GM13976 (cell line): ENCODE measurements around the gene CRACDL.

Source experiments
- DNase-seq: peaks from one replicate; pipeline ENCODE4 v3.0.0; 2012; ENCODE audit warnings: low spot score
- in situ Hi-C: fragments of 300-500 bp; cut with MboI; formaldehyde crosslinking; loops from one replicate; pipeline ENCODE4 v1.12.0; 2022; ENCODE audit warnings: low sequenced_read_pairs, mixed read lengths, inconsistent platforms; ENCODE audit not compliant: unreplicated experiment
- TF ChIP-seq, protein P1 (sequence below): IDR thresholded peaks from 2 replicates; pipeline ENCODE4 v1.5.1; 2012; ENCODE audit warnings: borderline replicate concordance, mild to moderate bottlenecking; ENCODE audit not compliant: insufficient read depth; ENCODE audit errors: extremely low read depth, missing control alignments, control extremely low read depth

The CRACDL gene

DNA sequence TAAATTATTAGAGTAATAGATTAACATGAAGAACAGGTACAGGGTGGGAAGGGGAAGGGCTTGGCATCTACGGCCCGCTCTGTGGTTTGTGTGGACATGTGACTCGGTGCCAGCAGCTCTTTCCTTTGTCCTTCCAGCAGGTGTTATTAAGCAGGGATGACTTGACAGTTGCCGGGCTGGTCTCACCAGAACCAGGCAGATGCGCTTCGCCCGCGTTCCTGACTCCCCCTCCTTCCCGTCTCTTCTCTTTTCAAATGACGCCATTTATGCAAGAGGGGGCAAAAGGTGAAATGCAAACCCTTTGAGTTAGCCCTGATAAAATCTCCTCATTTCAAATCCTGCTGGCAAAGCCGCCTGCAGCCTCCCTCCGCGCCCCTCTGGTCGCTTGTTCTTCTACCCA lies 166.2 kb downstream of the CRACDL start:
- TF ChIP-seq, protein P1, sequence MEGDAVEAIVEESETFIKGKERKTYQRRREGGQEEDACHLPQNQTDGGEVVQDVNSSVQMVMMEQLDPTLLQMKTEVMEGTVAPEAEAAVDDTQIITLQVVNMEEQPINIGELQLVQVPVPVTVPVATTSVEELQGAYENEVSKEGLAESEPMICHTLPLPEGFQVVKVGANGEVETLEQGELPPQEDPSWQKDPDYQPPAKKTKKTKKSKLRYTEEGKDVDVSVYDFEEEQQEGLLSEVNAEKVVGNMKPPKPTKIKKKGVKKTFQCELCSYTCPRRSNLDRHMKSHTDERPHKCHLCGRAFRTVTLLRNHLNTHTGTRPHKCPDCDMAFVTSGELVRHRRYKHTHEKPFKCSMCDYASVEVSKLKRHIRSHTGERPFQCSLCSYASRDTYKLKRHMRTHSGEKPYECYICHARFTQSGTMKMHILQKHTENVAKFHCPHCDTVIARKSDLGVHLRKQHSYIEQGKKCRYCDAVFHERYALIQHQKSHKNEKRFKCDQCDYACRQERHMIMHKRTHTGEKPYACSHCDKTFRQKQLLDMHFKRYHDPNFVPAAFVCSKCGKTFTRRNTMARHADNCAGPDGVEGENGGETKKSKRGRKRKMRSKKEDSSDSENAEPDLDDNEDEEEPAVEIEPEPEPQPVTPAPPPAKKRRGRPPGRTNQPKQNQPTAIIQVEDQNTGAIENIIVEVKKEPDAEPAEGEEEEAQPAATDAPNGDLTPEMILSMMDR, result no peak
- in situ Hi-C loops, result no loop called here
- DNase-seq, result no peak

DNA sequence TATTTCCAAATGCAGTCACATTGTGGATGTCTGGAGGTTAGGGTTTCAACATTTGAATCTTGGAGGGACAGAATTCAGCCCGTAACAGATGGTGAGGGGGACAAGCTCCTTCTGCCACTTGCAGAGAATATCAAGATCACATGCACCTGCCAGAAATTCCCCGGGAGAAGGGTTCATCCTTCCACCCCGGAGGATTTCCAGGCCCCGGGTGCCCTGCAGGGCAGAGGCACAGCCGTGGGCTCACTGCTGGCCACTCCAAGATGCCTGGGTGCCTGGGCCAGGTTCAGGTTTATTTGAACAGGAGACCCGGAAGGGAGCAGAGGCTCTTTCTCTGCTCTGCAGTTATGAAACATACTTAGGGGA lies 166.9 kb downstream of the CRACDL start:
- in situ Hi-C loops, result no loop called here
- TF ChIP-seq, protein P1, result no peak
- no peak for DNase-seq

DNA sequence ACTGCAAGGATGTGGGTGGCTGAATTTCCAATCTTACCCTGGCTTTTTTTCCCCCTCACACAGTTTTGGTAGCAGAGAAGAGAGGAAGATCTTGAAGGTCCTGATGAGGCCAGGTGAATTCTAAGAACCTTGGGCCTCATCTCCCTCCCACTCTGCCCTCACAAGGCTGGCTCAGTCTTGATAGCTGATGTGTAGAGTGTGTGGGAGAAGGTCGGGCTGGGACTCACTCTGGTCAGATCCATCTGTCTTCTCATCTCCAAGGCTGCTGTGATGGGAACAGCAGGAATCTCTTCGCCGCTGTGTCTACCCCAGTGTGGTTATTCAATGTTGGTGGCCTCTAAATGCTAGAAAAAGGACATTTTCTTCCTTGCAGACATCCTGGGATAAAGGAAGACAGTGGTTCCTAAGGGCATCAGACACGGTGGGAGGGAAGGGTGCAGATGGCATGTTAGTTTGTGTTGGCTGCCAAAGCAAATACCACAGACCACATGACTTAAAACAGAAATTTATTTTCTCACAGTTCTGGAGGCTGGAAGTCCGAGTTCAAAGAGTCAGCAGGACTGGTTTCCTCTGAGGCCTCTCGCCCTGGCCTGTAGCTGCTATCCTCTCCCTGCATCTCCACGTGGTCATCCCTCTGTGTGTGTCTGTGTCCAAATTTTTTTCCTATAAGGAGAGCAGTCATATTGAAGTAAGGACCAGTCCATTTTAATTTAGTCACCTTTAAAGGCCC lies 167.5 kb downstream of the CRACDL start:
- in situ Hi-C loops, result no loop called here
- TF ChIP-seq, protein P1, result no peak
- no peak for DNase-seq

DNA sequence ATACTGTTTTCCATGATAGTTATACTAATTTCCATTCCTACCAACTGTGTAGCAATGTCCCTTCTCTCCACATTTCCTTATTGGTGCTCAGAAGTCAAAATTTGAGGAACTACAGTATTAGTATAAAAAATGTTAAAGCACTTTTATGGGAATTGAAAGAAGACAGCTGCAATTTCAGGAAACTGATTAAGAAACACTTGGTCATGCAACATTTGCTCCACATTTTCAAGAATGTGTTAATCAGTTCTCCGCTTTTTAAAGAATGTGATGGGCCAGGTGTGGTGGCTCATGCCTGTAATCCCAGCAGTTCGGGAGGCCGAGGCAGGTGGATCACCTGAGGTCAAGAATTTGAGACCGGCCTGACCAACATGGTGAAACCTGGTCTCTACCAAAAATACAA lies 171.5 kb downstream of the CRACDL start:
- TF ChIP-seq, protein P1, result no peak
- in situ Hi-C loops, result no loop called here
- no peak for DNase-seq

DNA sequence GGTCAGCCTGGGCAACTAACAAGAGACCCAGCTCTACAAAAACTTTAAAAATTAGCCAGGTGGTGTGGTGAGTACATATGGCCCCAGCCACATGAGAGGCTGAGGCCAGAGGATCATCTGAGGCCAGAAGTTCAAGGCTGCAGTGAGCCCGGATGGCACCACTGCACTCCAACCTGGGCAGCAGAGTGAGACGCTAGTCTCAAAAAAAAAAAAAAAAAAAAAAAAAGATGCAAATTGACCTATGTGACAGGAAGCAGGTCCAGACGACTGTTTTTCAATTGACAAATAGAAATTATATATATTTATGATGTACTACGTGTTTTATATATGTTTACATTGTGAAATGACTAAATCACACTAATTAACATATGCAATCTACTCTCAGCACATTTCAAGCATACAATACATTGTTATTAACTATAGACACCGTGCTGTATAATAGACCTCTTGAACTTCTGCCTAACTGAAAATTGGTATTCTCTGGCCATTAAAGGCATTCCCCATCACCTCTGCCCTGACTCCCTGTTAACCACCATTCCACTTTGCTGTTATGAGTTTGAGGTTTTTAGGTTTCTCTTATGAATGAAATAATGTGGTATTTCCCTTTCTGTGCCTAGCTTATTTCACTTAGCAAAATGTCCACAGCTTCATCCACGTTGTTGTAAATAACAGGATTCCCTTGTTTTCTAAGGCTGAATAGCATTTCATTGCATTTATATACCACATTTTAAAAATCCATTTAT lies 172.6 kb downstream of the CRACDL start:
- in situ Hi-C loops, result no loop called here
- no peak for DNase-seq
- TF ChIP-seq, protein P1, result no peak

DNA sequence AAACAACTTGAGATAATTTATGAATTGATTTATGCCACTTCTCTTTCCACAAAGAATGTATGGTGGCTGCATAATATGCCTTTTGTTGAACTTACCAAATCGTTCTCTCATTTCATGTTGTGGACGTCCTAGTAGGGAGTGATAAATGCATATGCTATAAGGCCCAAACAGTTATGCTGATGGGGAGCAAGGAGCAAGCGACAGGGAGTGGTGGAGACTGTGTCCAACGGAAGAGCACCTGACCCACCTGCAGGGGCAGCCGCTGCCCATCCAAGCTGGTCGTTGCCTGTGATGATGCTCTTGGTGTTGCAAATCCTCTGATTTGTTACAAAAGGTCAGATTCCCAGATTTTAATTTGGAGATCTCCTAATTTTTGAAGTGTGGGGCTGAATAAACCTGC lies 174.1 kb downstream of the CRACDL start:
- no peak for DNase-seq
- TF ChIP-seq, protein P1, result no peak

More for the DNA sequence above, 174.1 kb downstream of the CRACDL start:
- in situ Hi-C loops, result no loop called here
